Measurements from ENCODE around the gene C19orf38. TPM values are rescaled to one million over a fixed set of nuclear protein-coding genes. Genes with fewer than 3 reads are reported as not detected.

C19orf38 gene
- total RNA-seq, 2 experiments from 2014 or later: 1.1 to 2.2 TPM

GRCh38 chr19:10882108-10882457 lies 33.9 kb downstream of the C19orf38 start:
- no peak for DNase-seq
- Mint-ChIP-seq H3K9me3 (ENCODE audit: insufficient read depth) (no peaks in the 10 kb centered on the region), H3K27me3 (ENCODE audit: low read depth) (no peaks in the 10 kb centered on the region), H3K36me3 (ENCODE audit: low read depth) (peaks cover 5% of the 10 kb centered on the region), H3K4me1 (ENCODE audit: low read depth) (peaks cover 24% of the 10 kb centered on the region), H3K27ac (no peak overlapping the region), H3K4me3 (no peak overlapping the region)
- ATAC-seq: no peak
- ChIA-PET CTCF (interaction anchor here (0.8 to 1.1 kb wide), 2 partner anchors 10 kb away, joined by 3 read pairs; no protein-coding TSS in a partner anchor), POLR2A (no interaction called here)

GRCh38 chr19:10884274-10884673 lies 36.1 kb downstream of the C19orf38 start:
- no peaks in the 10 kb centered on the region for H3K9me3 Mint-ChIP-seq (ENCODE audit: insufficient read depth)
- peaks cover 8% of the 10 kb centered on the region for H3K4me1 Mint-ChIP-seq (ENCODE audit: low read depth)
- ChIA-PET POLR2A (no interaction called here), CTCF (interaction anchor here (1.1 kb wide), 1 partner anchor 12 kb away, joined by 4 read pairs; no protein-coding TSS in a partner anchor)
- H3K4me3 Mint-ChIP-seq: no peak overlapping the region
- DNase-seq (no peak), ATAC-seq (no peak)
- no peaks in the 10 kb centered on the region for H3K27me3 Mint-ChIP-seq (ENCODE audit: low read depth)
- no peak overlapping the region for H3K27ac Mint-ChIP-seq
- H3K36me3 Mint-ChIP-seq (ENCODE audit: low read depth): peaks cover 1% of the 10 kb centered on the region

- ChIA-PET CTCF (interaction anchor here (1.1 kb wide), 1 partner anchor 13 kb away, joined by 4 read pairs; no protein-coding TSS in a partner anchor), POLR2A (no interaction called here)
- H3K4me3 Mint-ChIP-seq: no peak overlapping the region
- no peaks in the 10 kb centered on the region for H3K36me3 Mint-ChIP-seq (ENCODE audit: low read depth)
- ATAC-seq (no peak), DNase-seq (no peak)
- H3K27me3 Mint-ChIP-seq (ENCODE audit: low read depth): no peaks in the 10 kb centered on the region
- H3K9me3 Mint-ChIP-seq (ENCODE audit: insufficient read depth): no peaks in the 10 kb centered on the region
- H3K4me1 Mint-ChIP-seq (ENCODE audit: low read depth): peaks cover 2% of the 10 kb centered on the region
- H3K27ac Mint-ChIP-seq: no peak overlapping the region
These were observed 37.3 kb downstream of the C19orf38 start for GRCh38 chr19:10885201-10886169.

- POLR2A ChIA-PET: interaction anchor here (1.5 kb wide), 1 partner anchor 9 kb away, joined by 3 read pairs; no protein-coding TSS in a partner anchor
These were observed 39.6 kb downstream of the C19orf38 start for GRCh38 chr19:10887616-10888367.

GRCh38 chr19:10888421-10888866 lies 40.2 kb downstream of the C19orf38 start:
- no peaks in the 10 kb centered on the region for H3K27me3 Mint-ChIP-seq (ENCODE audit: low read depth)
- POLR2A ChIA-PET: interaction anchor here (1.5 kb wide), 1 partner anchor 8 kb away, joined by 3 read pairs; no protein-coding TSS in a partner anchor
- peaks cover 2% of the 10 kb centered on the region for H3K4me1 Mint-ChIP-seq (ENCODE audit: low read depth)
- no peak overlapping the region for H3K4me3 Mint-ChIP-seq
- no peaks in the 10 kb centered on the region for H3K36me3 Mint-ChIP-seq (ENCODE audit: low read depth)
- DNase-seq (no peak), ATAC-seq (no peak)
- H3K9me3 Mint-ChIP-seq (ENCODE audit: insufficient read depth): no peaks in the 10 kb centered on the region
- H3K27ac Mint-ChIP-seq: no peak overlapping the region
- CTCF ChIA-PET: interaction anchor here (0.6 to 1.5 kb wide), 7 partner anchors 9 to 1772 kb away, joined by 3 to 7 read pairs (median 3); partner anchors contain the start of gene DNM2

More at GRCh38 chr19:10887616-10888367, 39.6 kb downstream of the C19orf38 start:
- Mint-ChIP-seq H3K9me3 (ENCODE audit: insufficient read depth) (no peaks in the 10 kb centered on the region), H3K27me3 (ENCODE audit: low read depth) (no peaks in the 10 kb centered on the region), H3K27ac (no peak overlapping the region), H3K4me1 (ENCODE audit: low read depth) (peaks cover 2% of the 10 kb centered on the region), H3K4me3 (no peak overlapping the region), H3K36me3 (ENCODE audit: low read depth) (no peaks in the 10 kb centered on the region)
- no peak for ATAC-seq
- CTCF ChIA-PET: interaction anchor here (0.6 to 1.4 kb wide), 5 partner anchors 8 to 170 kb away, joined by 3 to 7 read pairs (median 4); partner anchors contain the start of genes CARM1 and DNM2
- DNase-seq: no peak

GRCh38 chr19:10889880-10890279 lies 41.7 kb downstream of the C19orf38 start:
- H3K27ac Mint-ChIP-seq: no peak overlapping the region
- DNase-seq (no peak), ATAC-seq (no peak)
- H3K36me3 Mint-ChIP-seq (ENCODE audit: low read depth): no peaks in the 10 kb centered on the region
- POLR2A ChIA-PET: no interaction called here
- H3K9me3 Mint-ChIP-seq (ENCODE audit: insufficient read depth): no peaks in the 10 kb centered on the region
- CTCF ChIA-PET: interaction anchor here (1.1 to 1.5 kb wide), 3 partner anchors 18 to 52 kb away, joined by 3 to 7 read pairs (median 3); no protein-coding TSS in a partner anchor
- no peak overlapping the region for H3K4me3 Mint-ChIP-seq
- no peaks in the 10 kb centered on the region for H3K27me3 Mint-ChIP-seq (ENCODE audit: low read depth)
- H3K4me1 Mint-ChIP-seq (ENCODE audit: low read depth): peaks cover 2% of the 10 kb centered on the region

- H3K4me3 Mint-ChIP-seq: no peak overlapping the region
- ChIA-PET CTCF (interaction anchor here (1.3 kb wide), 1 partner anchor 45 kb away, joined by 3 read pairs; no protein-coding TSS in a partner anchor), POLR2A (interaction anchor here (0.6 kb wide), 1 partner anchor 174 kb away, joined by 4 read pairs; no protein-coding TSS in a partner anchor)
- H3K27me3 Mint-ChIP-seq (ENCODE audit: low read depth): no peaks in the 10 kb centered on the region
- peaks cover under 1% of the 10 kb centered on the region for H3K4me1 Mint-ChIP-seq (ENCODE audit: low read depth)
- H3K36me3 Mint-ChIP-seq (ENCODE audit: low read depth): no peaks in the 10 kb centered on the region
- H3K27ac Mint-ChIP-seq: no peak overlapping the region
- no peaks in the 10 kb centered on the region for H3K9me3 Mint-ChIP-seq (ENCODE audit: insufficient read depth)
- DNase-seq (no peak), ATAC-seq (no peak)
These were observed 43.3 kb downstream of the C19orf38 start for GRCh38 chr19:10891405-10892086.

- Mint-ChIP-seq H3K4me1 (ENCODE audit: low read depth) (peaks cover 7% of the 10 kb centered on the region), H3K27ac (no peak overlapping the region), H3K36me3 (ENCODE audit: low read depth) (no peaks in the 10 kb centered on the region), H3K4me3 (no peak overlapping the region), H3K27me3 (ENCODE audit: low read depth) (no peaks in the 10 kb centered on the region), H3K9me3 (ENCODE audit: insufficient read depth) (no peaks in the 10 kb centered on the region)
- ATAC-seq (no peak), DNase-seq (no peak)
- CTCF ChIA-PET: interaction anchor here (1.1 kb wide), 1 partner anchor 10 kb away, joined by 3 read pairs; no protein-coding TSS in a partner anchor
- POLR2A ChIA-PET: interaction anchor here (0.6 kb wide), 1 partner anchor 175 kb away, joined by 4 read pairs; no protein-coding TSS in a partner anchor
These were observed 44.0 kb downstream of the C19orf38 start for GRCh38 chr19:10892256-10892655.

GRCh38 chr19:10894911-10895213 lies 46.6 kb downstream of the C19orf38 start:
- CTCF ChIA-PET: no interaction called here
- ATAC-seq: no peak

GRCh38 chr19:10895363-10895762 lies 47.1 kb downstream of the C19orf38 start:
- ChIA-PET CTCF (no interaction called here), POLR2A (no interaction called here)
- Mint-ChIP-seq H3K27me3 (ENCODE audit: low read depth) (no peaks in the 10 kb centered on the region), H3K9me3 (ENCODE audit: insufficient read depth) (no peaks in the 10 kb centered on the region), H3K4me1 (ENCODE audit: low read depth) (peaks cover 11% of the 10 kb centered on the region), H3K4me3 (no peak overlapping the region), H3K36me3 (ENCODE audit: low read depth) (no peaks in the 10 kb centered on the region), H3K27ac (no peak overlapping the region)
- no peak for ATAC-seq
- no peak for DNase-seq

More at GRCh38 chr19:10894911-10895213, 46.6 kb downstream of the C19orf38 start:
- Mint-ChIP-seq H3K27ac (no peak overlapping the region), H3K36me3 (ENCODE audit: low read depth) (no peaks in the 10 kb centered on the region), H3K27me3 (ENCODE audit: low read depth) (no peaks in the 10 kb centered on the region), H3K9me3 (ENCODE audit: insufficient read depth) (no peaks in the 10 kb centered on the region), H3K4me3 (no peak overlapping the region), H3K4me1 (ENCODE audit: low read depth) (peaks cover 11% of the 10 kb centered on the region)
- no peak for DNase-seq
- POLR2A ChIA-PET: no interaction called here

GRCh38 chr19:10895920-10896319 lies 47.7 kb downstream of the C19orf38 start:
- no peak overlapping the region for H3K27ac Mint-ChIP-seq
- no peaks in the 10 kb centered on the region for H3K27me3 Mint-ChIP-seq (ENCODE audit: low read depth)
- peaks cover 11% of the 10 kb centered on the region for H3K4me1 Mint-ChIP-seq (ENCODE audit: low read depth)
- POLR2A ChIA-PET: interaction anchor here (0.9 kb wide), 1 partner anchor 8 kb away, joined by 3 read pairs; no protein-coding TSS in a partner anchor
- CTCF ChIA-PET: no interaction called here
- no peak overlapping the region for H3K4me3 Mint-ChIP-seq
- DNase-seq: no peak
- no peaks in the 10 kb centered on the region for H3K36me3 Mint-ChIP-seq (ENCODE audit: low read depth)
- no peak for ATAC-seq
- no peaks in the 10 kb centered on the region for H3K9me3 Mint-ChIP-seq (ENCODE audit: insufficient read depth)
